HepG2 (cell line): Measurements from ENCODE around the gene C5orf15.

Experiments used
- AKNA ChIP-seq: sonication (generic); formaldehyde crosslinking; IDR thresholded peaks from 2 replicates; pipeline ENCODE4 v1.4.0; 2020; ENCODE audit warnings: missing genetic modification reagents, borderline replicate concordance
- DPF2 ChIP-seq: sonication (generic); formaldehyde crosslinking; IDR thresholded peaks from 2 replicates; pipeline ENCODE4 v1.4.0; 2020; ENCODE audit warnings: mild to moderate bottlenecking, low read depth, missing genetic modification reagents, borderline replicate concordance
- EP300 ChIP-seq, 3 experiments: sonication (generic) in 1 of 3; formaldehyde crosslinking in 1 of 3; IDR thresholded peaks; 2 replicates each; pipeline versions ENCODE4 v1.5.1 to v1.6.1; 2011 to 2020; ENCODE audit warnings: low read depth in 2 of 3, low read length in 2 of 3, borderline replicate concordance in 1 of 3, improper control_type of control experiment in 1 of 3, mild to moderate bottlenecking in 1 of 3, missing genetic modification reagents in 1 of 3, moderate library complexity in 1 of 3
- GABPB1 ChIP-seq: IDR thresholded peaks from 2 replicates; pipeline ENCODE4 v1.6.1; 2016; ENCODE audit warnings: mild to moderate bottlenecking, missing genetic modification reagents, moderate library complexity, missing compliant biosample characterization
- GMEB2 ChIP-seq: IDR thresholded peaks from 2 replicates; pipeline ENCODE4 v1.6.1; 2016; ENCODE audit warnings: missing biosample characterization, missing genetic modification reagents, low read depth
- MEIS1 ChIP-seq: sonication (generic); formaldehyde crosslinking; IDR thresholded peaks from 2 replicates; pipeline ENCODE4 v1.9.0; 2021; ENCODE audit warnings: mild to moderate bottlenecking, missing genetic modification reagents, moderate library complexity, borderline replicate concordance
- POLR2A ChIP-seq, 2 experiments: IDR thresholded peaks; 2 replicates each; pipeline ENCODE4 v1.6.1; 2011; ENCODE audit warnings: low read depth in 2 of 2, low read length in 2 of 2, mild to moderate bottlenecking in 1 of 2, moderate library complexity in 1 of 2; ENCODE audit not compliant: insufficient read depth in 1 of 2
- POLR2AphosphoS5 ChIP-seq: IDR thresholded peaks from 2 replicates; pipeline ENCODE4 v1.6.1; 2012; ENCODE audit warnings: low read depth, low read length
- RFX3 ChIP-seq: IDR thresholded peaks from 2 replicates; pipeline ENCODE4 v1.6.1; 2016; ENCODE audit warnings: missing biosample characterization, missing genetic modification reagents
- U2AF2 ChIP-seq: fragments of 200-400 bp; formaldehyde crosslinking; IDR thresholded peaks from 2 replicates; pipeline ENCODE4 v1.6.1; 2017; ENCODE audit warnings: low read depth, mild to moderate bottlenecking, low read length
- XBP1 ChIP-seq: sonication (generic); formaldehyde crosslinking; IDR thresholded peaks from 2 replicates; pipeline ENCODE4 v1.5.0; 2020; ENCODE audit warnings: missing genetic modification reagents
- TF ChIP-seq, protein P1 (sequence below): sonication (generic); formaldehyde crosslinking; IDR thresholded peaks from 2 replicates; pipeline ENCODE4 v1.4.0; 2020; ENCODE audit warnings: low read depth, missing genetic modification reagents

DNA sequence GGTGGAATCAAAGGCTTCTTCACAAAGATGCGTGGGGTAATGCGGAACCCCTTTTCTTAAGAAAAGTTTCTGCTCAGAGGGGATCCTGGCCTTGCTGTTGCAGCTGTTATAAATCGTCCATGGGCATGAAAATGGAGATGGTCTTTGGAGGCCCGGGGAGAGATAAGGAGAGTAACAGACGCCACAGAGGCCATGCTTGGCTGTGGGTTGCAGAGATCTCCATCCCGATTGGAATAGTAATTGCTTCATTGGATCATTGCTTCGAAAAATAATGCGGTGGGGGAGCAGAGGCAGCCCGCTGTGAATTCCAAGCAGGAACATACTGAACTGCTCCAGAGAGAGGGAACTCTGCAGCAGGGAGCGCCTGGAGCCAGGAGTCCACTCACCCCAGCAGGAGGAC, 55.5 kb downstream of the C5orf15 start:
- TF ChIP-seq GABPB1 (CRISPR knock-in tag) (no peak), RFX3 (CRISPR knock-in tag) (no peak), EP300 (IDR thresholded peaks at IDR 0.05; ENCODE audit: low read depth in 2 of 2, low read length in 2 of 2) (no peak), EP300 (CRISPR knock-in tag; IDR thresholded peaks at IDR 0.05; ENCODE audit: borderline replicate concordance) (no peak), POLR2AphosphoS5 (no peak), XBP1 (no peak), DPF2 (CRISPR knock-in tag) (no peak), AKNA (CRISPR knock-in tag) (no peak), POLR2A (IDR thresholded peaks at IDR 0.05; ENCODE audit: insufficient read depth in 1 of 2, low read depth in 2 of 2, low read length in 2 of 2) (no peak), GMEB2 (CRISPR knock-in tag) (no peak), MEIS1 (no peak), U2AF2 (no peak)
- TF ChIP-seq, protein P1, sequence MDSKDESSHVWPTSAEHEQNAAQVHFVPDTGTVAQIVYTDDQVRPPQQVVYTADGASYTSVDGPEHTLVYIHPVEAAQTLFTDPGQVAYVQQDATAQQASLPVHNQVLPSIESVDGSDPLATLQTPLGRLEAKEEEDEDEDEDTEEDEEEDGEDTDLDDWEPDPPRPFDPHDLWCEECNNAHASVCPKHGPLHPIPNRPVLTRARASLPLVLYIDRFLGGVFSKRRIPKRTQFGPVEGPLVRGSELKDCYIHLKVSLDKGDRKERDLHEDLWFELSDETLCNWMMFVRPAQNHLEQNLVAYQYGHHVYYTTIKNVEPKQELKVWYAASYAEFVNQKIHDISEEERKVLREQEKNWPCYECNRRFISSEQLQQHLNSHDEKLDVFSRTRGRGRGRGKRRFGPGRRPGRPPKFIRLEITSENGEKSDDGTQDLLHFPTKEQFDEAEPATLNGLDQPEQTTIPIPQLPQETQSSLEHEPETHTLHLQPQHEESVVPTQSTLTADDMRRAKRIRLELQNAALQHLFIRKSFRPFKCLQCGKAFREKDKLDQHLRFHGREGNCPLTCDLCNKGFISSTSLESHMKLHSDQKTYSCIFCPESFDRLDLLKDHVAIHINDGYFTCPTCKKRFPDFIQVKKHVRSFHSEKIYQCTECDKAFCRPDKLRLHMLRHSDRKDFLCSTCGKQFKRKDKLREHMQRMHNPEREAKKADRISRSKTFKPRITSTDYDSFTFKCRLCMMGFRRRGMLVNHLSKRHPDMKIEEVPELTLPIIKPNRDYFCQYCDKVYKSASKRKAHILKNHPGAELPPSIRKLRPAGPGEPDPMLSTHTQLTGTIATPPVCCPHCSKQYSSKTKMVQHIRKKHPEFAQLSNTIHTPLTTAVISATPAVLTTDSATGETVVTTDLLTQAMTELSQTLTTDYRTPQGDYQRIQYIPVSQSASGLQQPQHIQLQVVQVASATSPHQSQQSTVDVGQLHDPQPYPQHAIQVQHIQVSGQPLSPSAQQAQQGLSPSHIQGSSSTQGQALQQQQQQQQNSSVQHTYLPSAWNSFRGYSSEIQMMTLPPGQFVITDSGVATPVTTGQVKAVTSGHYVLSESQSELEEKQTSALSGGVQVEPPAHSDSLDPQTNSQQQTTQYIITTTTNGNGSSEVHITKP = no peak
